Esophagus muscularis mucosa (tissue), 3 donors: ENCODE results near the gene QKI.

Experiments
- POLR2AphosphoS5 ChIP-seq, 2 donors: sonication (generic); formaldehyde crosslinking; IDR thresholded peaks; one replicate each; pipeline ENCODE4 v1.6.1; 2017; ENCODE audit warnings: antibody characterized with exemption in 2 of 2
- TF ChIP-seq, protein P1 (sequence below), 3 experiments: fragments of 200-600 bp in 2 of 3; fragments of 450-650 bp in 1 of 3; sonication (generic) in 2 of 3; IDR thresholded peaks; one replicate each; pipeline ENCODE4 v1.5.1; 2017 to 2019; ENCODE audit warnings: antibody characterized with exemption in 3 of 3, mild to moderate bottlenecking in 2 of 3, moderate library complexity in 1 of 3

DNA sequence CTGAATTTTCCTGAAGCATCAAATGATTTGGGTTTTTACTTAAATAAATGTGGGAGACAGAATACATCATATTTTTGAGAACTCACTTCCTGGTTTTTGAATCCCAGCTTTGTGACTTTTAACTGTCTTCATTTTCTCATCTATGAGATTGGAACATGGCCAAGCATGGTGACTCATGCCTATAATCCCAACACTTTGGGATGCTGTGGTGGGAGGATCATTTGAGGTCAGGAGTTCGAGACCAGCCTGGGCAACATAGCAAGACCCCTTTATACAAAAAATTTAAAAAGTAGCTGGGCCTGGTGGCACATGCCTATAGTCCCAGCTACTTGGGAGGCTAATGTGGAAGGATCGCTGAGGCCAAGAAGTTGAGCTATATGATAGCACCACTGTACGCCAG lies 122.3 kb downstream of the QKI start:
- TF ChIP-seq, protein P1, sequence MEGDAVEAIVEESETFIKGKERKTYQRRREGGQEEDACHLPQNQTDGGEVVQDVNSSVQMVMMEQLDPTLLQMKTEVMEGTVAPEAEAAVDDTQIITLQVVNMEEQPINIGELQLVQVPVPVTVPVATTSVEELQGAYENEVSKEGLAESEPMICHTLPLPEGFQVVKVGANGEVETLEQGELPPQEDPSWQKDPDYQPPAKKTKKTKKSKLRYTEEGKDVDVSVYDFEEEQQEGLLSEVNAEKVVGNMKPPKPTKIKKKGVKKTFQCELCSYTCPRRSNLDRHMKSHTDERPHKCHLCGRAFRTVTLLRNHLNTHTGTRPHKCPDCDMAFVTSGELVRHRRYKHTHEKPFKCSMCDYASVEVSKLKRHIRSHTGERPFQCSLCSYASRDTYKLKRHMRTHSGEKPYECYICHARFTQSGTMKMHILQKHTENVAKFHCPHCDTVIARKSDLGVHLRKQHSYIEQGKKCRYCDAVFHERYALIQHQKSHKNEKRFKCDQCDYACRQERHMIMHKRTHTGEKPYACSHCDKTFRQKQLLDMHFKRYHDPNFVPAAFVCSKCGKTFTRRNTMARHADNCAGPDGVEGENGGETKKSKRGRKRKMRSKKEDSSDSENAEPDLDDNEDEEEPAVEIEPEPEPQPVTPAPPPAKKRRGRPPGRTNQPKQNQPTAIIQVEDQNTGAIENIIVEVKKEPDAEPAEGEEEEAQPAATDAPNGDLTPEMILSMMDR (IDR thresholded peaks at IDR 0.05), result no peak
- no peak for TF ChIP-seq POLR2AphosphoS5 (IDR thresholded peaks at IDR 0.05)
